SU-DHL-6 (cell line): ENCODE data around the gene POU5F1.

Experiments
- H2AFZ ChIP-seq: fragments of 200-600 bp; sonication (generic); 2 replicates; pipeline ENCODE4 v1.6.1; 2014; ENCODE audit warnings: low read depth, mild to moderate bottlenecking, moderate library complexity, mixed read lengths, antibody characterized with exemption, low read length; ENCODE audit not compliant: severe bottlenecking
- H3F3A ChIP-seq: fragments of 200-600 bp; shearing (Covaris generic); 2 replicates; pipeline ENCODE4 v1.6.0; 2016; ENCODE audit warnings: antibody characterized with exemption, mild to moderate bottlenecking; ENCODE audit not compliant: insufficient read depth
- H3K27ac ChIP-seq: fragments of 200-600 bp; sonication (generic); 2 replicates; pipeline ENCODE4 v1.5.1; 2016; ENCODE audit warnings: low read depth, mild to moderate bottlenecking, low read length, moderate library complexity, mixed read lengths
- H3K27me3 ChIP-seq: fragments of 200-600 bp; sonication (generic), shearing (Covaris generic); 2 replicates; pipeline ENCODE4 v1.6.0; 2014; ENCODE audit warnings: mild to moderate bottlenecking, low read length
- H3K36me3 ChIP-seq: fragments of 200-600 bp; sonication (generic); 2 replicates; pipeline ENCODE4 v1.6.1; 2014; ENCODE audit warnings: mild to moderate bottlenecking, low read length, mixed read lengths
- H3K4me2 ChIP-seq: fragments of 300-600, 200-600 bp; shearing (Covaris generic), sonication (generic); 2 replicates; pipeline ENCODE4 v1.6.0; 2014; ENCODE audit warnings: low read length, low read depth, mild to moderate bottlenecking; ENCODE audit not compliant: poor library complexity, severe bottlenecking
- H3K4me3 ChIP-seq: fragments of 200-600 bp; sonication (generic); 2 replicates; pipeline ENCODE4 v1.5.1; 2014; ENCODE audit warnings: antibody characterized with exemption, low read length, mild to moderate bottlenecking, mixed read lengths; ENCODE audit not compliant: insufficient read depth, poor library complexity, severe bottlenecking
- H3K79me2 ChIP-seq: fragments of 200-600 bp; sonication (generic); 2 replicates; pipeline ENCODE4 v1.6.1; 2014; ENCODE audit warnings: mild to moderate bottlenecking, low read length, moderate library complexity; ENCODE audit not compliant: insufficient read depth
- H3K9ac ChIP-seq: fragments of 200-600 bp; sonication (generic); 2 replicates; pipeline ENCODE4 v1.7.0; 2014; ENCODE audit warnings: mild to moderate bottlenecking, low read length
- H3K9me2 ChIP-seq: fragments of 200-600 bp; sonication (generic); replicated peaks from 2 replicates; pipeline ENCODE4 v1.6.1; 2014; ENCODE audit warnings: low read length; ENCODE audit not compliant: insufficient read depth
- H3K9me3 ChIP-seq: fragments of 200-600 bp; sonication (generic); 2 replicates; pipeline ENCODE4 v1.6.1; 2014; ENCODE audit warnings: low read length, mixed read lengths; ENCODE audit not compliant: insufficient read depth
- H4K20me1 ChIP-seq: fragments of 200-600 bp; sonication (generic); 2 replicates; pipeline ENCODE4 v1.6.1; 2014; ENCODE audit warnings: low read depth, mild to moderate bottlenecking, antibody characterized with exemption, low read length, moderate library complexity, mixed read lengths
- EZH2phosphoT487 ChIP-seq: fragments of 200-600 bp; sonication (generic), shearing (Covaris generic); conservative IDR thresholded peaks from 2 replicates; pipeline ENCODE4 v1.6.1; 2018; ENCODE audit warnings: mild to moderate bottlenecking, antibody characterized with exemption, low read length, moderate library complexity, mixed read lengths
- TF ChIP-seq, protein P1 (sequence below): fragments of 200-600 bp; sonication (generic); IDR thresholded peaks from one replicate; pipeline ENCODE4 v1.5.1; 2017; ENCODE audit warnings: antibody characterized with exemption, mild to moderate bottlenecking, low read length, moderate library complexity; ENCODE audit not compliant: insufficient read depth, poor library complexity, severe bottlenecking

The POU5F1 gene

DNA sequence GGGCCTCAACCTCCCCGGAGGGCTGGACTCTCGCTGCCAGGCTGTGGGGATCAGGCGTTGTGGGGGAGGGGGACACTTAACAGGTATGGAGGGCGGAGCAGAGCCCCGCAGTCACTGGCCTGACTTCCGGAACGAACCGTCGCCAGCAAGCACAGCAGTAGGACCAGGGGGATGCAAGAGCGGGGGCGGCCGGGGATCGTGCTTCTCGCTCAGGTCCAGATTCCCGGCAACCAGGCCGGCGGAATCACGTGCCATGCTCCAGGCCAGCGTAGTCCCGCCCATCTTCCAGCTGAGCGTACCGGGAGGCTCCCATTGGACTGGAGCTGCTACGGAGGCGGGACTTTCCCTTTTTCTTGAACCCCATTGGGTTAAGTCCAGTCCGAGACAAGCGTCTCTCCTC is 10.0 kb upstream of the POU5F1 start:
- peak overlapping the region; percentile 60 for H3K9ac ChIP-seq
- no peaks in the 10 kb centered on the region for H3K9me3 ChIP-seq
- H3K9me2 ChIP-seq: no peaks in the 10 kb centered on the region
- peak overlapping the region; percentile 61 for H3K4me3 ChIP-seq
- H3K27me3 ChIP-seq: no peaks in the 10 kb centered on the region
- H3K4me2 ChIP-seq: peak overlapping the region; percentile 65
- H3K27ac ChIP-seq: no peak overlapping the region
- H2AFZ ChIP-seq: peak overlapping the region; percentile 58
- no peaks in the 10 kb centered on the region for H4K20me1 ChIP-seq
- no peaks in the 10 kb centered on the region for H3K36me3 ChIP-seq
- TF ChIP-seq EZH2phosphoT487: no peak
- TF ChIP-seq, protein P1, sequence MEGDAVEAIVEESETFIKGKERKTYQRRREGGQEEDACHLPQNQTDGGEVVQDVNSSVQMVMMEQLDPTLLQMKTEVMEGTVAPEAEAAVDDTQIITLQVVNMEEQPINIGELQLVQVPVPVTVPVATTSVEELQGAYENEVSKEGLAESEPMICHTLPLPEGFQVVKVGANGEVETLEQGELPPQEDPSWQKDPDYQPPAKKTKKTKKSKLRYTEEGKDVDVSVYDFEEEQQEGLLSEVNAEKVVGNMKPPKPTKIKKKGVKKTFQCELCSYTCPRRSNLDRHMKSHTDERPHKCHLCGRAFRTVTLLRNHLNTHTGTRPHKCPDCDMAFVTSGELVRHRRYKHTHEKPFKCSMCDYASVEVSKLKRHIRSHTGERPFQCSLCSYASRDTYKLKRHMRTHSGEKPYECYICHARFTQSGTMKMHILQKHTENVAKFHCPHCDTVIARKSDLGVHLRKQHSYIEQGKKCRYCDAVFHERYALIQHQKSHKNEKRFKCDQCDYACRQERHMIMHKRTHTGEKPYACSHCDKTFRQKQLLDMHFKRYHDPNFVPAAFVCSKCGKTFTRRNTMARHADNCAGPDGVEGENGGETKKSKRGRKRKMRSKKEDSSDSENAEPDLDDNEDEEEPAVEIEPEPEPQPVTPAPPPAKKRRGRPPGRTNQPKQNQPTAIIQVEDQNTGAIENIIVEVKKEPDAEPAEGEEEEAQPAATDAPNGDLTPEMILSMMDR: no peak
- peaks cover 23% of the 10 kb centered on the region for H3K79me2 ChIP-seq
- H3F3A ChIP-seq: no peaks in the 10 kb centered on the region; the same call in 1 of the 2 replicates

DNA sequence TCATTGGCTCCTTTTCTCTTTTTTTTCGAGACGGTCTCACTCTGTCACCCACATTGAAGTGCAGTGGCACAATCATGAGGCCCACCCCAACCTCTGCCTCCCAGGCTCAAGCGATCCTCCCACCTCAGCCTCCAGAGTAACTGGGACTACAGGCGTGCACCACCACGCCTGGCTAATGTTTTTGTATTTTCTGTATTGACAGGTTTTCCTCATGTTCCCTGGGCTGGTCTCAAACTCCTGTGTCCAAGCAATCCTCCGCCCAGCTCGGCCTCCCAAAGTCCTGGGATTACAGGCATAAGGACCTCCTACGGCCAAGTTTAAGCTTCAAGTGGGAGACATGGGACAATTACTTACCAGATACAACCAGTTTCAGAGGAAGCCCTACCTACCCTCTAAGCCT is 9.4 kb upstream of the POU5F1 start:
- Histone ChIP-seq H2AFZ (peak overlapping the region; percentile 58), H3K36me3 (no peaks in the 10 kb centered on the region), H4K20me1 (no peaks in the 10 kb centered on the region), H3K9me2 (no peaks in the 10 kb centered on the region), H3K79me2 (peaks cover 17% of the 10 kb centered on the region), H3K27me3 (no peaks in the 10 kb centered on the region), H3F3A (no peaks in the 10 kb centered on the region; the same call in 1 of the 2 replicates), H3K27ac (no peak overlapping the region), H3K9ac (peak overlapping the region; percentile 60), H3K4me3 (peak overlapping the region; percentile 61), H3K9me3 (no peaks in the 10 kb centered on the region), H3K4me2 (peak overlapping the region; percentile 65)
- no peak for TF ChIP-seq EZH2phosphoT487
- TF ChIP-seq, protein P1: no peak

DNA sequence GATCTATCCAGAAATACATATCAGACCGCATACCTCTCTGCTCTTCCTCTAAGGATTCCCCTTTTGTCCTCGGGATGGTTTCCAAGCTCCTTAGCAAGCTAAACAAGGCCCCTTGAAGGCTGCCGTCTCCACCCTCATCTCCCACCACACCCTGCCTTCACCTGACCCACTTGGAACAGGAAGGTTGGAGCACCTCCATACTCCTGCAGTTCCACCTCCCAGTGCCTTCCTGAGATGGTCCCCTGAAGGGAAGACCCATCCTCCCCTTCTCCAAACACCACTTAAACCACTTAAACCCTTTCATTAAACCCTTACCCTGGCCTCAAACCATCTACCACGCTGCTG is 8.5 kb upstream of the POU5F1 start:
- Histone ChIP-seq H4K20me1 (no peaks in the 10 kb centered on the region), H3K4me2 (peak overlapping the region; percentile 1)

More for the DNA sequence above, 8.5 kb upstream of the POU5F1 start:
- no peaks in the 10 kb centered on the region for H3K9me2 ChIP-seq
- no peak overlapping the region for H3K9ac ChIP-seq
- no peaks in the 10 kb centered on the region for H3K36me3 ChIP-seq
- H3K27me3 ChIP-seq: no peaks in the 10 kb centered on the region
- H3K4me3 ChIP-seq: no peak overlapping the region
- H2AFZ ChIP-seq: no peak overlapping the region
- H3K9me3 ChIP-seq: no peaks in the 10 kb centered on the region
- TF ChIP-seq EZH2phosphoT487: no peak
- TF ChIP-seq, protein P1: no peak
- H3K79me2 ChIP-seq: peaks cover 14% of the 10 kb centered on the region; the same call in 1 of the 2 replicates
- no peak overlapping the region for H3K27ac ChIP-seq
- H3F3A ChIP-seq: no peaks in the 10 kb centered on the region
